Measurements from ENCODE around the gene TMEM200B. TPM values are rescaled to one million over a fixed set of nuclear protein-coding genes. Genes with fewer than 3 reads are reported as not detected.

The TMEM200B gene
- total RNA-seq, result 16.1 TPM

GRCh38 chr1:29123887-29124365 lies at the start of gene TMEM200B:
TSS of gene TMEM200B (minus strand) at chr1:29123903. CDS start at chr1:29121828, 2,075 bp downstream.

Small RNA genes lying within 50 kb of the gene (small RNA-seq; reads per million reads assigned to genes)
- not detected for gene RF02271 (ENCODE audit: low replicate concordance)

Other genes with a start within 250 kb of the TMEM200B start
- 57.3 TPM for gene EPB41, start 209.3 kb downstream of the TMEM200B start, total RNA-seq
- gene SRSF4, start 58.0 kb upstream of the TMEM200B start, total RNA-seq, result 49.6 TPM
- 20.2 TPM for gene MECR, start 107.0 kb upstream of the TMEM200B start, total RNA-seq
- gene PTPRU, start 112.6 kb upstream of the TMEM200B start, total RNA-seq, result 35.8 TPM